HT-29 (cell line): Measurements from ENCODE around the gene TMEM51. TPM values are rescaled to one million over a fixed set of nuclear protein-coding genes. Genes with fewer than 3 reads are reported as not detected.

Experiments used
- total RNA-seq: library from RNA; depleted of rRNA; stranded (reverse); fragments of >200 nt; shearing (Covaris generic); gene quantifications from 2 replicates; pipeline ENCODE4 v1.2.3, GENCODE V29; 2014; rRNA removed

The TMEM51 gene
- total RNA-seq, 1 experiment from 2014 or later: 23.5 TPM

Other genes starting within 250 kb of the TMEM51 start
- gene FHAD1, start 93.5 kb downstream of the TMEM51 start, total RNA-seq: 0.15 and 0.63 TPM in 2 replicates